Left lung (tissue), 10 donors: ENCODE results near the gene CROCC2. TPM values are rescaled to one million over a fixed set of nuclear protein-coding genes. Genes with fewer than 3 reads are reported as not detected.

Source experiments
- ATAC-seq: fragments of 200-7000 bp; cut with Tn5 transposase; one replicate; pipeline ENCODE4 v1.9.1; 2020; ENCODE audit warnings: moderate library complexity
- DNase-seq, 4 donors: peaks; one replicate each; pipeline ENCODE4 v3.0.0-alpha.2; 2013 to 2020
- H3K27ac ChIP-seq, 2 donors: fragments of 200-600 bp; sonication (generic) in 1 of 2; one replicate each; pipeline versions ENCODE4 v1.5.0 to v1.8.0; 2020 to 2021
- H3K27me3 ChIP-seq, 2 donors: fragments of 200-600 bp; sonication (generic) in 1 of 2; one replicate each; pipeline versions ENCODE4 v1.5.0 to v1.8.0; 2020 to 2021
- H3K36me3 ChIP-seq, 2 donors: fragments of 200-600 bp; sonication (generic) in 1 of 2; one replicate each; pipeline versions ENCODE4 v1.5.0 to v1.8.0; 2020 to 2021
- H3K4me1 ChIP-seq, 2 donors: fragments of 200-600 bp; one replicate each; pipeline ENCODE4 v1.8.0; 2021
- H3K4me3 ChIP-seq, 2 donors: fragments of 200-600 bp; sonication (generic) in 1 of 2; one replicate each; pipeline versions ENCODE4 v1.5.0 to v1.8.0; 2020 to 2021; ENCODE audit warnings: mild to moderate bottlenecking in 1 of 2
- H3K9me3 ChIP-seq, 2 donors: fragments of 200-600 bp; sonication (generic) in 1 of 2; one replicate each; pipeline versions ENCODE4 v1.5.0 to v1.8.0; 2020 to 2021
- intact Hi-C, 2 donors: fragments of 100-400 bp; cut with DNase I; formaldehyde crosslinking; loops; one replicate each; pipeline versions ENCODE4 v1.11.2 to v1.14.2; 2022
- polyA plus RNA-seq, 6 donors: library from polyadenylated mRNA; unstranded; fragments of 120-200 nt; gene quantifications; one replicate each; pipeline ENCODE4 v1.2.1, GENCODE V29; 2013; ENCODE audit not compliant: insufficient read length in 6 of 6
- total RNA-seq, 2 donors: library from RNA; stranded (reverse); fragmentation: NEBNext Ultra II Directional; extraction: Animal tissue kit (Norgen Biotek cat#: 25700); gene quantifications; one replicate each; pipeline ENCODE4 v1.2.1, GENCODE V29; 2021
- TF ChIP-seq, protein P1 (sequence below), 2 donors: fragments of 200-600 bp; sonication (generic) in 1 of 2; IDR thresholded peaks; one replicate each; pipeline versions ENCODE4 v1.5.0 to v1.8.0; 2021; ENCODE audit warnings: antibody characterized with exemption in 2 of 2
- donor health status: DM: no; HTN: yes; CAD: no.
- donor health status: DM: no; HTN: no; CAD: no.

Gene CROCC2
- total and polyA plus RNA-seq, 8 donors, result 0.32 to 4.4 (median 2.3) TPM

DNA sequence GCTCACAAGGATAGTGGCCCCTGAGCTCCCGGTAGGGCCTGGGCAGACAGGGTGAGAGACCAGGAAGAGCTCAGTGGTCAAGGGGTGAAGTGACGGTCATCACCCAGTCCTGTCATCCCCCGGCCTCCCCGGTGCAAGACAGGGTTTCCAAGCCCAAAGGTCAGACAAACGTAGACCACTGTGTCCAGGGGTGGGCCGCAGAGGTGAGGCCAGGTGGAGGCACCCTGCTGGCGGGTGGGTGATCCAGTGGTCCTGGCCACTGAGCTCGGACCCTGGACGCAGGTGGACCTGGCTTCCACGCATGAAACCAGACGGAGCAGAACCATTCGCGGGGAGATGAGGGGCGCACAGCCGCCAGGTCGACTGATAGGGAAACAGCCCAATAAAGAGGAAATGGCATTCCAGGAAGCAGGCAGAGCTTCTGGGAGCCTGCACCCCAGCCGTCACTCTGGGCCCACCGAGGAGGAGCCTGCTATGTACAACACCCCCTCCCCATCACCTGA, 77.9 kb downstream of the CROCC2 start:
- H3K27me3 ChIP-seq, result peaks cover 0 to 16% of the 10 kb centered on the region in 2 donors
- no peaks in the 10 kb centered on the region for H3K9me3 ChIP-seq
- peak; percentile 41 for ATAC-seq
- TF ChIP-seq, protein P1, sequence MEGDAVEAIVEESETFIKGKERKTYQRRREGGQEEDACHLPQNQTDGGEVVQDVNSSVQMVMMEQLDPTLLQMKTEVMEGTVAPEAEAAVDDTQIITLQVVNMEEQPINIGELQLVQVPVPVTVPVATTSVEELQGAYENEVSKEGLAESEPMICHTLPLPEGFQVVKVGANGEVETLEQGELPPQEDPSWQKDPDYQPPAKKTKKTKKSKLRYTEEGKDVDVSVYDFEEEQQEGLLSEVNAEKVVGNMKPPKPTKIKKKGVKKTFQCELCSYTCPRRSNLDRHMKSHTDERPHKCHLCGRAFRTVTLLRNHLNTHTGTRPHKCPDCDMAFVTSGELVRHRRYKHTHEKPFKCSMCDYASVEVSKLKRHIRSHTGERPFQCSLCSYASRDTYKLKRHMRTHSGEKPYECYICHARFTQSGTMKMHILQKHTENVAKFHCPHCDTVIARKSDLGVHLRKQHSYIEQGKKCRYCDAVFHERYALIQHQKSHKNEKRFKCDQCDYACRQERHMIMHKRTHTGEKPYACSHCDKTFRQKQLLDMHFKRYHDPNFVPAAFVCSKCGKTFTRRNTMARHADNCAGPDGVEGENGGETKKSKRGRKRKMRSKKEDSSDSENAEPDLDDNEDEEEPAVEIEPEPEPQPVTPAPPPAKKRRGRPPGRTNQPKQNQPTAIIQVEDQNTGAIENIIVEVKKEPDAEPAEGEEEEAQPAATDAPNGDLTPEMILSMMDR (IDR thresholded peaks at IDR 0.05), result no peak
- intact Hi-C loops, result no loop called here
- DNase-seq, result peak in 2 of 4 donors; percentile 31 to 74
- no peaks in the 10 kb centered on the region for H3K36me3 ChIP-seq
- H3K4me1 ChIP-seq, result peaks cover 12 to 13% of the 10 kb centered on the region in 2 donors
- no peak overlapping the region for H3K4me3 ChIP-seq
- no peak overlapping the region for H3K27ac ChIP-seq

DNA sequence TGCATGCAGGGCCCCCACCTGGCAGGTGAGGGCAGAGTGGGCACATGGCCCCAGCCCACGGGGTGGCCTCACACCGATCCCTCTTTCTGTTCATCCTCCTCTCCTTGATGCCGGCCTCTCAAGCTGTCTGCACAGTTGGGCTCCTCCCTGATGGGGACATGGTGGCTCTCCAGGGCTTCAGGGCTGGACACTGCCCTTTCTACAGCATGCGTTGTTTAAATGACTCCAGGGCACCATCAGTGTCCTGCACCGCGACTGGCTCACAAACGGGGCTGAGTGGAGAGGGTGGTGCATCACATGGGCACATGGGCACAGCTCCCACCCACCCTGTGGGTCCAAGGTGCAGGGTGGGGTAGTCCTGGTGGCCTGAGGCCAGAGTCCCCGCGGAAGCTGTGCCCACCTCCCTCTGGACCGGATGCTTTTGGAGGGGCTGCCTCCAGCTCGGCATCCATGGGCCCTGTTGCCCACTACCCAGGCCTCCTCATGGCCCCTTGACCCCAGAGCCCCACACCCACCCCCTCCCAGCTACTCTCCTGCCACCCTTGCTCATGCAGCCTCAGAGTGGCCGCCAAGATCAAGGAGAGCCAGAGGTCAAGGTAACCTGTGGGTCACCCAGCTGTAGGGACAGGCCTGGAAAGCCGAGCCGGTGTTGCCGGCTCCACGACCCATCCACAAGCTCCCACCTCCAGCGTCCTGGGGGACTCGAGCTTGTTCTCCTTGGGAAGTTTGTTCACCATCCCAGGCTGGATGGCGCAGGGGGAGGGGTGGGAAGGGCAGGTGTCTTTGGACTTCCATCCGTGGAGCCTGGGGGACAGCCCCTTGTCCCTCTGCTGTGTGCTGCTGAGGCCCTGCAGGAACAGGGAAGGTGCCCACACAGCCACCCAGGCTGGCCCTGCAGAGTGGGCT, 80.0 kb downstream of the CROCC2 start:
- TF ChIP-seq, protein P1 (IDR thresholded peaks at IDR 0.05), result no peak
- Histone ChIP-seq H3K27ac (no peak overlapping the region), H3K36me3 (no peaks in the 10 kb centered on the region), H3K27me3 (peaks cover 0 to 16% of the 10 kb centered on the region in 2 donors), H3K4me3 (no peak overlapping the region), H3K9me3 (no peaks in the 10 kb centered on the region), H3K4me1 (peaks cover 12 to 16% of the 10 kb centered on the region in 2 donors)
- DNase-seq (peak in 2 of 4 donors; percentile 28 to 56), ATAC-seq (no peak)
- intact Hi-C loops, result no loop called here

DNA sequence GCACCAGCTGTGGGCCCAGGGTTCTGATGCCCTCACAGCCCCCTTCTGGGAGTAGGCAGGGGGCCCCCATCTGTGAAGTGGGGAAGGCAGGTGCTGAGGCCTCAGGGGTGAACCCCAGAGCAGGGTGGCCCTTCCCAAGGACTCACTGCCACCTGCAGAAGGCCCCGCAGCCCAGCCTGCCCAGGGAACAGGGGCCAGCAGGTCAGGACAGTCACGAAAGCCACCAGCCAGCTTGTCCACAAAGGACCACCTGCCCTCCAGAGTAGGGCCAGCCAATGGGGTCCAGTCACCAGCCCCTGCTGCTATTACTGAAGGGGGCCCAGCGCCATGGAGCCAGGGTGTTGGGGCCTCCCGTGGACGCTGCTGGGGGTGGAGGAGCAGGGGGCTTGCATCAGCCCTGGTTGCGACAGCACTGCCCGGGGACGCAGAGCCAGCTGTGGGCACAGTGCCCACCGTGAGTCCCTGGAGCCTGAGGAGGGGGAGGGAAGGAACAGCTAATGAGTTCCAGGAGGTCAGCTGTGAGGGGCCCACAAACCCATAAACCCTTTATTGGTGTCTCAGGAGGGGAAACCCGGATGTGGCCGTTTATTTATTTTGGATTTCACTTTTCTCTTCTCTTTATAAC, 80.8 kb downstream of the CROCC2 start:
- DNase-seq, result peak in 3 of 4 donors; percentile 30 to 79 (median 79)
- intact Hi-C loops, result no loop called here
- Histone ChIP-seq H3K9me3 (no peaks in the 10 kb centered on the region), H3K4me1 (peaks cover 15 to 23% of the 10 kb centered on the region in 2 donors), H3K36me3 (no peaks in the 10 kb centered on the region), H3K27ac (no peak overlapping the region), H3K27me3 (peaks cover 0 to 16% of the 10 kb centered on the region in 2 donors), H3K4me3 (no peak overlapping the region)
- ATAC-seq, result no peak
- TF ChIP-seq, protein P1 (IDR thresholded peaks at IDR 0.05), result no peak

DNA sequence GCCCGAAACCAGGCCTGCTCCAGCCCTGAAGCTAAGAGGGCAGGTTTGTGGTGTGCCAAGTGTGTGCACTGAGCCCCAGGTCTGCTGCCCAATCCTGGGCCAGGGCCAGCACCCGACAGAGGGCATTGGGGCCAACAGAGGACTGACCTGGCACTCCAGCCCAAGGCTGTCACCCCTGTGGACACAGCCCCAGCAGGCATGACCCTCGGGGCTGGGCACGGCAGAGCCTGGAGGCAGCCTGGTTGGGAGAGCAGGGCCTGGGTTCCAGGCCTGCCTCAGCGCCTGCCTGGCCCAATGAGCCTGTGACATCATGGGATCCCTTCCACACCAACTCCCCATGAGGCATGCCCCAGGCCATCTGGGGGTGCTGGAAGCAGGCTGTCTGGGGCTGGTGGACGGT, 81.5 kb downstream of the CROCC2 start:
- Histone ChIP-seq H3K36me3 (no peaks in the 10 kb centered on the region), H3K4me3 (no peak overlapping the region), H3K27ac (no peak overlapping the region), H3K27me3 (peaks cover 0 to 16% of the 10 kb centered on the region in 2 donors), H3K4me1 (peaks cover 21 to 30% of the 10 kb centered on the region in 2 donors), H3K9me3 (no peaks in the 10 kb centered on the region)
- DNase-seq (peak in 2 of 4 donors; percentile 32 to 81), ATAC-seq (no peak)
- TF ChIP-seq, protein P1 (IDR thresholded peaks at IDR 0.05), result no peak
- intact Hi-C loops, result no loop called here

DNA sequence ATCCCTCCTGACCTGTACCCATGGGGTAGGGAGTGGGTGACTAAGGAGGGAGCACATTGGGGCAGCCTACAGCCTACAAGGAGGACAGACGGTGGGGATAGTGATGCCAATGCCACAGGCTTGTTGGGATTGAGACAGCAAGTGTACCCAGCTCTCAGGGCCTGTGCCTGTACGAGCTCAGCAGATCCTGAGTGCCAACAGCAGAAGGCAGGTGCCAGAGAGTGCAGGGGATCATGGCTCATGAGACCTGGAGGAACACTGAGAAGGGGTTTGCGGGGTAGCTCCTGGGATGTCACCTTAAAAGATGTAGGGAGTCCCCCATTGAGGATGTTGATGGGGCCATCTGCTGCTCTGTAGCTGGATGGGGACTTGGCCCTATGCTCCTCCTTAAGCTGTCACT, 82.0 kb downstream of the CROCC2 start:
- Histone ChIP-seq H3K36me3 (no peaks in the 10 kb centered on the region), H3K27ac (no peak overlapping the region), H3K27me3 (peaks cover 0 to 11% of the 10 kb centered on the region in 2 donors), H3K4me3 (no peak overlapping the region), H3K4me1 (peaks cover 21 to 30% of the 10 kb centered on the region in 2 donors), H3K9me3 (no peaks in the 10 kb centered on the region)
- no peak for ATAC-seq
- intact Hi-C loops, result no loop called here
- TF ChIP-seq, protein P1 (IDR thresholded peaks at IDR 0.05), result no peak
- DNase-seq, result peak in 1 of 4 donors; percentile 21
